Activated CD4-positive, alpha-beta T cell treated with anti-CD3 and anti-CD28 coated beads, Interleukin-2, amount 50 U/mL, for 24 hours (primary cell): Measurements from ENCODE around the gene PPP3R1.

Experiments
- DNase-seq, 2 donors: peaks; one replicate each; pipeline ENCODE4 v3.0.0-alpha.2; 2020; ENCODE audit warnings: low read depth in 1 of 2, low spot score in 1 of 2

The PPP3R1 gene

DNA sequence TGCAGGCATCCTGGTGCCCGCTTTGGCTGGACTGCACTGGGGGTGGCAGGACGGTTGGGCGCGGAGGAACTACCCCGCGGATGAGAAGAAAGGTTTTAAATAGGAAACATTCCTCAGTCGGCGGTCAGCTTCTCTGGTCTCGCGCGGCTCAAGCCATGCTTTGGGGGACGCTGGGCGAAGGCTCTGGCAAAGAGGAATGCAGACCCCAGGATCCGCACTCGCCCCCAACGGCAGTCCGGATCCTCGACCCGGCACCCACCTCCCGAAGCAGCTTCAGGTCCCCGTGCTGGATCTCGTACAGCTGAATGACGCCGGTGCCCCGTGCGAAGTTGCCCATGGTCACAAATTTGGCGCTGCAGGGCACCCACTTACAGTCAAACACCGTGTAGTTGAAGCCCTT is 95.3 kb downstream of the PPP3R1 start:
- no peak for DNase-seq

- no peak for DNase-seq
Measured at GRCh38 chr2:68156419-68156818, 95.9 kb downstream of the PPP3R1 start.

- DNase-seq: no peak
Measured at GRCh38 chr2:68155618-68156017, 96.7 kb downstream of the PPP3R1 start.

DNA sequence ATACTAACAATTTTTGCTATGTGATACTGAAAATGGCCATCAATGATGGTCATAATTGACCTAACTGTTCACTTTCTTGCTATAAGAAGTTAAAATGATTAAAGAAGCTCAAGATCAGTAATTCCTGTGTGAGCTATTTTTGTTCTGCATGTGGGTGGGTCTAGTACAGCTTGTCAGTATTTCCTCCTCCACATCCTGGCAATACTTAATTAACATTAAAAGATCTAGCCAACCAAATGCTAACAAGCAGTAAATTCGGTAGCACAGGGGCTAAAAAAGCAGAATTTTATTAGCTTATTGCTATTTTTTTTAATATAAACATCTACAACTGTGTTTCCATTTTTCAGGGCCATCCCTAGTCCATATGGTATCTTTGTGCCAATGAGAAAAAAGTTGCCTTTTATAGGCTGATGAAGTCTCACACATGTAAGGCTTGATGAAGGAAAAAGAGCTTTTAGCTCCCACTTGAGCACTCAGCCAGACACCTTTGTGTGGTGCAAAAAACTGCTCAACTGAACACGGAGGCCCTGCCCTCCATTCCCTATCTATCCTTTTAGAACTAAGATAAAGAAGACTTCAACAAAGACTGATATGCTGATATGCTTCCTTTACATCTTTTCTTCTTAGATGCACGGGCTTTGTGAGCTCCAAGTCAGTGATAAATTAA is 99.5 kb downstream of the PPP3R1 start:
- DNase-seq: no peak

DNA sequence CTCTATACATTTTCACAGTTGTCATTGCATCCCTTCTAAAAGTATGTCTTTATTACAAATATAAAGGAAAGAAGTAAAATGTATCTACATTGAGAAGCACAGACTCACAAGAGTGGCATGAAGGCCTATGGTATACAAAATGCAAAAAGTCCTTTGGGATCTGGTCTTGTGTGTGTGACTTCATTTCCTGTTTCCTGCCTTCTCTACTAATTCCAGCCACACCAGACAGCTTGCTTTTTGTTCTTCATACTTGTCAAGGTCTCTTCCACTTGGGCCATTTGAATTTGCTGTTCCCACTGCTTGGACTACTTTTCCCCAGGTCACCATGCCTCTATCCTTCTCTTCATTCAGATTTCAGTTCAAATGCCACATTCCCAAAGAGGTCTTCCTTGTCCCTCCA is 101.3 kb downstream of the PPP3R1 start:
- DNase-seq: no peak

GRCh38 chr2:68141875-68142274 is 110.5 kb downstream of the PPP3R1 start:
- DNase-seq: no peak

GRCh38 chr2:68135448-68136320 is 116.6 kb downstream of the PPP3R1 start:
- no peak for DNase-seq

DNA sequence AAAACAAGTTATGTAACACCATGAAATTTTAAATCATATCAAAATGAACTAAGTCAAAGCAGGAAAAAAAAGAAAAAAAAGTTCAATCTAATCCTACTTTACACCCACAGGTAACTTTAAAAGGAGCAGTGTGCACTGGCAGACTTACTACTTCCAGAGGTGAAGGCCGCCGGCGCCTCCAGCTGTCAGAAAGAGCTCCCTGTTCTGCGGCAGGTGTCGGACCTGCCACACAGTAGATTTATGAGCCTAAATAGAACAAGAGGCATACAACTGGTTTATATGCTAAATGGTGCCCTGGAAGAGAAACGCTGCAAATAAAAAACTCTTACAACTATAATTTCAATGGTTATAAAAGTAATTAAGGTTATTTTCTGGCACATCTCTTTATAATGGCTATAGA is 117.8 kb downstream of the PPP3R1 start:
- DNase-seq: no peak

DNA sequence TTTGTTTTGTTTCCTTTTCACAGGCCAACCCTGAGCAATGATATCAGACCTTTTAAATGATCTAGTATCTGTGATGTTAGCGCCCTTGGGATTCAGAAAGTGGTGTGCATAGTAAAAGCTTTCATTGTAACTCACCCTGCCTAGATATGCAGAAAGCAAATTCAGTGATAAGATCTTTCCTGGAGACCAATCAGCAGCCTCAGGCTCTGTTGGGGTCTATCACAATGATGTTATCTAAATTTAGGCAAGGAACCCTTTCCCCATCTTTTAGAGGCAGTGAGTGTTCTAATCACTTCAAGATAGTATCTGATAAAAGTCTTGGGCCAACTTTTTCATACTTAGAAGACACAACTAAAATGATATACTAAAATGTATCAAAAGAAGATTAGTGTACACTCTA is 118.2 kb downstream of the PPP3R1 start:
- no peak for DNase-seq
